Lower leg skin (tissue), 4 donors: ENCODE results near the gene PLCG2. TPM values are rescaled to one million over a fixed set of nuclear protein-coding genes. Genes with fewer than 3 reads are reported as not detected.

Experiments used
- DNase-seq, 2 donors: peaks; one replicate each; pipeline ENCODE4 v3.0.0-alpha.2; 2019; ENCODE audit warnings: low spot score in 2 of 2
- H3K4me3 ChIP-seq: fragments of 200-600 bp; sonication (generic); 2 replicates; pipeline ENCODE4 v1.5.1; 2017; ENCODE audit warnings: mild to moderate bottlenecking, low read depth; ENCODE audit not compliant: poor library complexity, severe bottlenecking
- CTCF ChIP-seq, 3 donors: fragments of 450-650 bp; IDR thresholded peaks; one replicate each; pipeline ENCODE4 v1.5.1; 2016; ENCODE audit warnings: antibody characterized with exemption in 3 of 3, mild to moderate bottlenecking in 3 of 3, moderate library complexity in 2 of 3
- POLR2A ChIP-seq, 2 donors: fragments of 450-650 bp; IDR thresholded peaks; one replicate each; pipeline ENCODE4 v1.6.1; 2016 to 2017; ENCODE audit warnings: antibody characterized with exemption in 2 of 2, mild to moderate bottlenecking in 1 of 2, moderate library complexity in 1 of 2
- WGBS, 2 donors: methylation state at CpG; one replicate each; pipeline ENCODE4 v1.1.5; 2018; 5-methylcytosine and 5-hydroxymethylcytosine counted together
- intact Hi-C: fragments of 100-400 bp; cut with DNase I; formaldehyde crosslinking; loops from one replicate; pipeline ENCODE4 v1.15.0; 2023; ENCODE audit warnings: low total_unique reads
- total RNA-seq, 4 donors: library from RNA; depleted of rRNA; stranded (reverse); fragments of >200 nt; gene quantifications; one replicate each; pipeline ENCODE4 v1.1.0, GENCODE V29; 2016

The PLCG2 gene
- total RNA-seq, 4 donors from 2014 or later = 7.0 to 14.1 (median 10.2) TPM

- H3K4me3 ChIP-seq = no peak overlapping the region
- intact Hi-C loops = no loop called here
- 72 to 76% methylated on average over 5 of the region's 5 CpGs for WGBS, 2 donors
- DNase-seq = no peak
- TF ChIP-seq POLR2A (IDR thresholded peaks at IDR 0.05) = no peak
- TF ChIP-seq CTCF (IDR thresholded peaks at IDR 0.05) = no peak
Observed at GRCh38 chr16:81882559-81882958, 103.5 kb downstream of the PLCG2 start.

- intact Hi-C loops = no loop called here
- WGBS, 2 donors = 83 to 89% methylated on average over 5 to 6 of the region's 6 CpGs
- DNase-seq = no peak
- no peak overlapping the region for H3K4me3 ChIP-seq
- TF ChIP-seq POLR2A (IDR thresholded peaks at IDR 0.05) (no peak), CTCF (IDR thresholded peaks at IDR 0.05) (no peak)
Observed at GRCh38 chr16:81883235-81883634, 104.1 kb downstream of the PLCG2 start.

GRCh38 chr16:81885976-81886586 lies 107.0 kb downstream of the PLCG2 start:
- DNase-seq = no peak
- TF ChIP-seq CTCF (IDR thresholded peaks at IDR 0.05) = no peak
- no peak for TF ChIP-seq POLR2A (IDR thresholded peaks at IDR 0.05)
- intact Hi-C loops = no loop called here
- 43 to 48% methylated on average over 9 of the region's 9 CpGs for WGBS, 2 donors
- no peak overlapping the region for H3K4me3 ChIP-seq

- 84% methylated on average over 16 of the region's 16 CpGs for WGBS, 2 donors
- H3K4me3 ChIP-seq = no peak overlapping the region
- intact Hi-C loops = no loop called here
- TF ChIP-seq POLR2A (IDR thresholded peaks at IDR 0.05) = no peak
- TF ChIP-seq CTCF (IDR thresholded peaks at IDR 0.05) = no peak
- no peak for DNase-seq
Observed at GRCh38 chr16:81888520-81889394, 109.7 kb downstream of the PLCG2 start.

- intact Hi-C loops = loop anchor here (5.0 kb wide), 1 partner anchor 340 kb away; no protein-coding TSS in a partner anchor
- H3K4me3 ChIP-seq = no peak overlapping the region
- WGBS, 2 donors = 84 to 87% methylated on average over 6 of the region's 6 CpGs
- TF ChIP-seq CTCF (IDR thresholded peaks at IDR 0.05) = no peak
- no peak for TF ChIP-seq POLR2A (IDR thresholded peaks at IDR 0.05)
- no peak for DNase-seq
Observed at GRCh38 chr16:81891736-81892364, 112.8 kb downstream of the PLCG2 start.
